ENCODE results near the gene KCNG1. TPM values are rescaled to one million over a fixed set of nuclear protein-coding genes. Genes with fewer than 3 reads are reported as not detected.
"Not testable (repeated sequence)": the region's sequence is repeated elsewhere in the genome, so short reads cannot be mapped to it uniquely, and the experiment has no call there.

The KCNG1 gene
- total RNA-seq, 1 donor from 2014 or later = 0.25 TPM

DNA sequence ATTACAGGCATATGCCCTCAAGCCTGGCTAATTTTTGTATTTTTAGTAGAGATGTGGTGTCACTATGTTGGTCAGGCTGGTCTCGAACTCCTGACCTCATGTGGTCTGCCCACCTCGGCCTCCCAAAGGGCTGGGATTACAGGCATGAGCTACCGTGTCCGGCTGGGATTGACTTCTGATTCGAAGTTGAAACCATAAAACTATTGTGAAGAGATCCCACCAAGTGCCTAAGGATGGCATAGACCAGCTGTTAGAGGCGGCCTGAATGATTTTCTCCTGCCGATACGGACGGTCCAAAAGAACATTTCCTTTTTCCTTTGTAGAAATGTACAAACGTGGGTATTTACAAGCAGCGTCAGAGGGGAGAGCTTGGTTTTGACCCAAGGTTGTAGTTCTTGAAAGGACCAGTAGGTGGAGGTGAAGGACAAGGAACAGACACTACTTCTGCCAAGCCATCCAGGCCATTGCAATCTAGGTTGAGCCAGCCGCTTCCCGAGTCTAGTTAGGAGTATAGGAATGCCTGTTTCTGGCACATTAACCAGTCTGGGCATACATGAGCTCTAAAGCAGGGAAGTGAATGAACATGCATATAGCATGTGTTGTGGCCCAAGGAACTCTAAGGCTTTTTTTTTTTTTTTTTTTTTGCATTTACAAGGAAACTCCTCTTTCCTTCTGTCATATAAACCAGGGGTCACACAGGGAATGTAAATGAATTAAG, 35.3 kb downstream of the KCNG1 start:
- peak; percentile 77 for DNase-seq (ENCODE audit: low read depth)

DNA sequence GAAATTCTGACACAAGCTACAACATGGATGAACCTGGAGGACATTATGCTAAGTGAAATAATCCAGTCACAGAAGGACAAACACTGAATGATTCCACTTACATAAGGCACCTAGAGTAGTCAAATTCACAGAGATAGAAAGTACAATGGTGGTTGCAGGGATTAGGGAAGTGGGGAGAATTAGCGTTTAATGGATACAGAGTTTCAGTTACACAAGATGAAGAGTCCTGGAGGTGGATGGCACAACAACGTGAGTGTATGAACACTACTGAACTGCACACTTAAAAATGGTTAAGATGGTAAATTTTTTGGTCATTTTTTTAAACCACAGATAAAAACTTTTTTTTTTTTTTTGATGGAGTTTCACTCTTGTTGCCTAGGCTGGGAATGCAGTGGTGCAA, 39.6 kb downstream of the KCNG1 start:
- no peak for DNase-seq (ENCODE audit: low read depth)

DNA sequence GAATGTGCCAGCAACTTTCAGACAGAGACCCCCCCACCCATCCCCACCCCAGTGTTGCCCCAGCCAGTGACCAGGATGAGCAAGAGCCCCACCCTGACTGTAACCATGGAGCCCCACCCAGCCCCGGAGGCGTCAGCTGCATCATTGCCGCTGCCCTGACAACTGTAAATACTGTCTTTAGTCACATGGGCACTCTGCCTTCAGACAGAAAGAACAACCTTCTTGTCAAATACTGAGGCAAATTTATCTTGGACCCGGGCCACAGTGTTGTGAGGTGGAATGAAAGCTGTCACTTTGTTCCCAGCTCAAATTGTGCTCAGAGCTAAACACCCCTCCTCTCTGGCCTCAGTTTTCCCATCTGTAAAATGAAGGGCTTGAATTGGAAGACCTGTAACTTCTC, 40.5 kb downstream of the KCNG1 start:
- peak; percentile 43 for DNase-seq (ENCODE audit: low read depth)

DNA sequence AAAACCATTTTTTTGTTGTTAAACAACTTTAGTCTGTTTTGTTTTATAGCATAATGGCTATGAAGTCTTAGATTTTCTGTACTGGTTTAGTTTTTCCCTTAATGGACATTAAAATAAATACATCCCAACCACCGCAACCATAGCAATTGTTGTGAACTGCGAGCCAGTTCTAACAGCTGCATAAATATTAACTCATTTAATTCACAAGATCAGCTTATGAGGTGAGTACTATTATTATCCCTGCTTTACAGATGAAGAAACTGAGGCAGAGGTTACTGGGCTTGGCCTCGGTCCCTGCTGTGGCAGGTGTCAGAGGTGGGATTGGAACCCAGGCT, 41.2 kb downstream of the KCNG1 start:
- no peak for DNase-seq (ENCODE audit: low read depth)

DNA sequence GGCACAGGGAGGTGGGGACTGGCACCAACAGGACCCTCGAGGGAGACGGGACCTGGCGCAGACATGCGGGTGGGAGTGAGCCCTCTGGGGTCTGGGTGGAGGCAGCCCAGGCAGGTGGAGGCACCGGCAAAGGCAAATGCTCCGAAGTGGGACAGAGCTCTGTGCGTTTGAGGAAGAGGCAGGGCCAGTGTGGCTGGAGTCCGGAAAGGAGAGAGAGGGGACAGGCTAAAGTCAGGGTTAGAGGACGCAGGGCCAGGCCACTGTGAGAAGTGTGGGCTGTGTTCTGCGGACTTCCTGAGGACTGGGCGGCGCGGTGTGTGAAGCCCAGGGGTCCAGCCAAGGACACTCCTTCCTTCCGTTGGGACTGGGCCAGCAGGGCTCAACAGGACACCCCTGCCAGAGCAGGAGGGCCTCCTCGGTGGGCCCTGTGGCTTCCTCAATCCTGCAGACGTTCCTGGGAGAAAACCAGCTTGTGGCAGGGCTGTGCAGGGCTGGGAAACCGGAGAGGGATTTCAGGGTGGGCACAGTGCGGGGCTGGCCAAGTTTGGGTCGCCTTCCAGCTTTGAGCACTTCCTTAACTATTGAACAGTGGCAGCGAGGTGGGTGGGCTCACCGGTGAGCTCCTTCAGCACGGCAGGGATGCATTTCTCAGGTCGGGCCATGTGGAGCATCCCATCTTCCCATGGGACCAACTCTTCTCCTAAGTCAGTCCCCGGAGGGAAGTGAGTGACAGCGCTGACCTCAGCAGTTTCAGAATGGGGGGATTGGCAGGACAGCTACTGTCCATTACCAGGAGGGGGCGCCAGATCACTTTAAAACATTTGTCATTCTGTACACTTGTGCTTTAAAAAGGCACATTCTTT, 41.8 kb downstream of the KCNG1 start:
- DNase-seq (ENCODE audit: low read depth) = no peak

DNA sequence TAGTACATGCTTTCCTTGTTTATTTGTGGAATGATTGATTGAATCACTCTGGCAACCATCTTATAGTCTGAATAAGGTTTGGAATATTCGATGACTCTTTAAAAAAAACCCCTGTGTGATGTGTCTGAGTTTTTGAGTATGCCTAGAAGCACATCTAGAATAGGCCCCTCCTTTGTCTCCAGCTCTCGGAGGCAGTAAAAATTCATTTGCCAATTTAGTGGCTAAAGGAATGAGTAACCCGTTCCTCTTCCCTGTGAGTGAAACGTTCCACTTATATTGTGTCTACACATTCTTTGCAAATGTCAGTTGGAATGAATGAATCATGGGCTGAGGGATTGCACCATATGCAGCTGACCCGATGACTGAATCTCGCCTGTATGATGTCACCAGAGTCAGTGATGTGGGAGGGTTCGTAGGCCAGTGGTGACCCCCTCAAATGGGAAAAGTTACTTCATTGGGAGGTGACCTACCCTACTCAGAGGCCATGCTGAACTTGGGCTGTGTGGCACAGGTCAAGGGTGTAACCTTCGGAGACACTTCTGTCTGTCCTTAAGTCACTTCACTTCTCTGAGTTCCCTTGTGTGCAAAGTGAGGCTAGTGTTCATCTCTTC, 42.7 kb downstream of the KCNG1 start:
- peak; percentile 98 for DNase-seq (ENCODE audit: low read depth)

DNA sequence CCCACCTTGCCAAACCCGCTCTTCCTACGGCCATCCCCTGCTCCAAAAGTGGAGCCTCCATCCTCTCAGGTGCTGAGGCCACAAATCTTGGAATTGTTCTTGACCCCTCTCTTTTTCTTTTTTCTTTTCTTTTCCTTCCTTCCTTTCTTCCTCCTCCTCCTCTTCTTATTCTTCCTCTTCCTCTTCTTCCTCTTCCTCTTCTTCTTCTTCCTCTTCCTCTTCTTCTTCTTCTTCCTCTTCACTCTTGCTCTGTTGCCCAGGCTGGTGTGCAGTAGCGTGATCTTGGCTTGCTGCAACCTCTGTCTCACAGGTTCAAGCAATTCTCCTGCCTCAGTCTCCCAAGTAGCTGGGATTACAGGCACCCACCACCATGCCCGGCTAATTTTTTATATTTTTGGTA, 44.4 kb downstream of the KCNG1 start:
- not testable (repeated sequence) for DNase-seq (ENCODE audit: low read depth)

DNA sequence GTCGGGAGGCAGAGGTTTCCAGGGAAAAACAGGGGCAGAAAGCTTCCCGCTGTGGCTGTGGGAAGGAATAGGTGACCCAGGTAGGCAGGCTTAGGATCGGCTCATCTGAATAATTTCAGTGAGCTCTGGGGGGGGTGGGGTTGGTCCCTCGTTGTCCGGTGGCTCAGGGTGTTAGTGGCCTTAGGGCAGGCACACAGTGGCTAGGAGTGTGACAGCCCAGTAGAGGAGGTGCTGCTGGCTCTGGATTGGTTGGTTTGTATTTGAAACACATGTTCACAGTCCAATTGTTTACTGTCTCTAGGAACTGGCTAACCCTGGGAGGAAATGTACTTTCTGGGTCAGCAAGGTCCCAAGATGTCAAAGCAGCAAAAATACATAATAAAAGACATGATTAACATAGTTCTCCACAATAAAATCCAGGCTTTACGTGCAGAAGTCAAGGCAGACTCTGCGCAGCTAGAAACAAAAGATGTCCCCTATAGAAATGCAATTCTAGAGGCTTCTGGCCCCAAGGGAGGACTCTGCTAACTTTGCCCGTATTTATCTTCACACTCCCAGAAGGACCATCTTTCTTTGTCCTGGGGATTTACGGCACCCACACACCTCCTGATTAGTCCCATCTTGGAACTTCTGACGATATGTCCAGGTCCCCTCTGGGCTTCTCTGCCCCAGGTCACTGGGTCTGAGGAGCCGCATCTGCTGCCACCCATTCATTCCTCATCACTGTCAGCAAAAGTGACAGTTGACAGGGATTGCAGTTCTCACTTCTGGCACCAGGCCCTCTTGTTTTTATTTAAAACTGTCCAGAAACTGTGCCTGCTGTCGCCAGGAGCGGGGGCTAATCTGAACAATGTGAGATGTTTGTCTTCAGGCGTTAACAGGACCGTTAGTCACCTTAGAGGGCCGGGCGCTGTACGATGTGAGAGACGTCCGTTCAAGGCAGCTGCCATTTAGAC, 45.6 kb downstream of the KCNG1 start:
- no peak for DNase-seq (ENCODE audit: low read depth)

DNA sequence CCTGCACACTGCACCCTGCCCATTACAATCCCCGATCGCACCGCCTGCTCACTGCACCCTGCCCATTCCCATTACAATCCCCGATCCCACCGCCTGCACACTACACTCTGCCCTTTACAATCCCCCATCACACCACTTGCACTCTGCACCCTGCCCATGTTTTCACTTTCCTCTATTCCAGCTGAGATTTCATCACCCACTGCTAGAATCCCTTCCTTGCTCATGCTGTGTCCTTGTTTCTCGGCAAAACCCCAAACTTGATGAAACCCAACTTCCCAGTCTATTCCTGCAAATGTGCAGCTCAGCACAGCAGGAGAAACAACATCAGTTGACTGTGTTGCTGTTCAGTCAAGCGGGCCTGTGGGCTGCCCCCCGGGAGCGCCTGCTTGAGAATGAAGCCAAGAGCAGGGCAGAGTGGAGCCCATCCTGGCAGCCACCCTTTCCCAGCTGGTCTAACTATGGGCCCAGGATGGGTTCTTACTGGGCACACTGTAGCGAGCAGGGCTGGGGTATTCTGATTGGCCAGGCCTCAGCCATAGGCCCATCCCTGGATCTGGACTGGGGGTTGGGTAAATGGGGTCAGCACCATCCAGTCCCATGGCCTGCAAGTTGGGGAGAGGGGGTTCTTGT, 47.1 kb downstream of the KCNG1 start:
- no peak for DNase-seq (ENCODE audit: low read depth)

DNA sequence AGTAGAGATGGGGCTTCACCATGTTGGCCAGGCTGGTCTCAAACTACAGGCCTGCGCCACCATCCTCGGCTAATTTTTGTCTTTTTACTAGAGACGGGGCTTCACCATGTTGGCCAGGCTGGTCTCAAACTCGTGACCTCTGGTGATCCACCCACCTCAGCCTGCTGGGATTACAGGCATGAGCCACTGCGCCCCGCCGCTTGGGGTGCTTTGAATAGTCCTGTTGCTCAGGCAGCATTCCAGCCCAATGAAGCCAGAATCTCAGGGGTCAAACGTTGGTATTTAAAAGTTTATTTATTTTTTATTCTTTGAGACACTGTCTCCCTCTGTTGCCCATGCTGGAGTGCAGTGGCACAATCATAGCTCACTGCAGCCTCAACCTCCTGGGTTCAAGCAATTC, 53.0 kb downstream of the KCNG1 start:
- no peak for DNase-seq (ENCODE audit: low read depth)

DNA sequence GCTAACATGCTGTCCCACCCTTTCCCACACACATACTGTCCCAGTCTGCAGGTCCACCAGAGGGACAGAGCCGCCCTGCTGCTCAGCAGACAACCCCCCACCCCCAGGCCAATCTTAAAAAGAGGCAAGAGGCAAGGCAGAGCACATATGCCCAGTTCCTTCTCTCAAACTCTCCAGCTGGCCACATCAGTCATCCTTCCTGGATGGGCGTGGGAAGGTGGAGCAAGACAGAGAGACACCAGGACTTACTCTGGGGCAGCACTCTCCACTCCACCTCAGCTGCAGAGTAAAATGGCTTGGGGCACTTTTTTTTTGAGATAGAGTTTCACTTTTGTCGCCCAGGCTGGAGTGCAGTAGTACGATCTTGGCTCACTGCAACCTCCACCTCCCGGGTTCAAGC, 53.5 kb downstream of the KCNG1 start:
- no peak for DNase-seq (ENCODE audit: low read depth)

DNA sequence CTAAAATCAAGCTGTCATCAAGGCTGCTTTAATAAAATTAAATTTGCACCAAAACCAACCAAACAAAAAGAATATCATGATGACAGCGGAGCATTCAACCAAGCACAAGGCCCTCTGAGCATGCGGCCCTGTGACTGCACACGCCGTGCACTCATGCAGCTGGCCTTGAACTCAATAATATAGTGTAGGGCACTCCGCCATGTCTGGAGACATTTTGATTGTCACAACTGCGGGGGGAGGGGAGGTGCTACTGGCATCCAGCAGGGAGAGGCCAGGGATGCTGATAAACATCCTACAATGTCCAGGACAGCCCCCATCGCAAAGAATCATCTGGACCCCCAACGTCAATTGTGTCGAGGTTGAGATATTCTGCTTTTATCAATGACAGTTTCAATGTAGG, 54.6 kb downstream of the KCNG1 start:
- no peak for DNase-seq (ENCODE audit: low read depth)

DNA sequence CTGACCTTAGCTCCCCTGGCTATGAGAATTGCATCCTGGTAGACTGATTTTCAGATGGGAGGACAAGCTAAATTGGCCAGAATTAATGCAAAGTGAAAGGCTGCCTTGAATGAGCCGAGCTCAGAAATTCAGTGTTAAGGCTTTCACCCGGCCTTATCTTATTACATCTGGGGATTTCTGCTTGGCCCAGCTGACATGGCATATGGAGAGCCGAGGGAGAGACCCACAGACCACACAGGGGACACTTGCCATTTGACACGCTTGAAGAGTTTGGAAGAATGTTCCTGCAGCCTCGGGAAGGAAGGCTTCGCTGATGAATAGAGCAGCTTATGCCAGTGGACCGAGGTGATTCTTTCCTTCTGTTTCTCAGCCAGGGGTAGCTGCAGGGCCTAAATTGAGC, 55.3 kb downstream of the KCNG1 start:
- peak; percentile 71 for DNase-seq (ENCODE audit: low read depth)

DNA sequence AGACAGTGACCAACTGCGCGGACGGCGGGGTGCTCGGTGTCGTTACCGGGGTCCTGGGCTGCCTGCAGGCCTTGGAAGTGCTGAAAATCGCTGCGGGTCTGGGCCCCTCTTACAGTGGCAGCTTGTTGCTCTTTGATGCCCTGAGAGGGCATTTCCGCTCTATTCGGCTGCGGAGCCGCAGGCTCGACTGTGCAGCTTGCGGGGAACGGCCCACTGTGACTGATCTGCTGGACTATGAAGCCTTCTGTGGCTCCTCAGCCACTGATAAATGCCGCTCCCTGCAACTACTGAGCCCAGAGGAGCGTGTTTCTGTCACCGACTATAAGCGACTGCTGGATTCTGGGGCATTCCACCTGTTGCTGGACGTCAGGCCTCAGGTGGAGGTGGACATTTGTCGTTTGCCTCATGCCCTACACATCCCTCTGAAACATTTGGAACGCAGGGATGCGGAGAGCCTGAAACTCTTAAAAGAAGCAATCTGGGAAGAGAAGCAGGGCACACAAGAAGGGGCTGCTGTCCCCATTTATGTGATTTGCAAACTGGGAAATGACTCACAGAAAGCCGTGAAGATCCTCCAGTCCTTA, 63.3 kb downstream of the KCNG1 start:
- DNase-seq (ENCODE audit: low read depth) = no peak

DNA sequence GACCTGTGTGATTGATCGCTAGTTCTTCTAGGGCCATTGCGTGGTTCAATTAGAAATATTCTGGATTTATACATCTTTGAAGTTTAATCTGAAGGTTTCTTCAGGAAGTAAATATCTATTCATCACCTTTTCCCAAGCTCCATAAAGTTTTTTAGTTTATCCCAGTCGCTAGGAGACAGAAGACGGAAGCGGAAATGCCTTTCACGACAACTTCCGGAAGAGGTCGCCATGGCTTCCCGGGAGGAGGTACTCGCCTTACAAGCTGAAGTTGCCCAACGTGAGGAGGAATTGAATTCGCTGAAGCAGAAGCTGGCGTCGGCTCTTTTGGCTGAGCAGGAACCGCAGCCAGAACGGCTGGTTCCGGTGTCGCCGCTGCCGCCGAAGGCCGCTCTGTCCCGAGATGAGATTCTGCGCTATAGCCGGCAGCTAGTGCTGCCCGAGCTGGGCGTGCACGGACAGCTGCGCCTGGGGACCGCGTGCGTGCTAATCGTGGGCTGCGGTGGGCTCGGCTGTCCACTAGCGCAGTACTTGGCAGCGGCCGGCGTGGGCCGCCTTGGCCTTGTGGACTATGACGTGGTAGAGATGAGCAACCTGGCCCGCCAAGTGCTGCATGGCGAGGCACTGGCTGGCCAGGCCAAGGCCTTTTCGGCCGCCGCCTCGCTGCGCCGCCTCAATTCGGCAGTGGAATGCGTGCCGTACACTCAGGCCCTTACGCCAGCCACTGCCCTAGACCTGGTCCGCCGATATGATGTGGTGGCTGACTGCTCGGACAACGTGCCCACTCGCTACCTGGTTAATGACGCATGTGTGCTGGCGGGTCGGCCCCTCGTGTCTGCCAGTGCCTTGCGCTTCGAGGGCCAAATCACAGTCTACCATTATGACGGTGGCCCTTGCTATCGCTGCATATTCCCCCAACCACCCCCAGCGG, 64.0 kb downstream of the KCNG1 start, which contains the start of gene MOCS3:
Gene MOCS3 (plus strand): TSS at position 204 of the 928 bp plus-strand sequence. CDS start 25 bp downstream, at position 229.
- peak; percentile 91 for DNase-seq (ENCODE audit: low read depth)

DNA sequence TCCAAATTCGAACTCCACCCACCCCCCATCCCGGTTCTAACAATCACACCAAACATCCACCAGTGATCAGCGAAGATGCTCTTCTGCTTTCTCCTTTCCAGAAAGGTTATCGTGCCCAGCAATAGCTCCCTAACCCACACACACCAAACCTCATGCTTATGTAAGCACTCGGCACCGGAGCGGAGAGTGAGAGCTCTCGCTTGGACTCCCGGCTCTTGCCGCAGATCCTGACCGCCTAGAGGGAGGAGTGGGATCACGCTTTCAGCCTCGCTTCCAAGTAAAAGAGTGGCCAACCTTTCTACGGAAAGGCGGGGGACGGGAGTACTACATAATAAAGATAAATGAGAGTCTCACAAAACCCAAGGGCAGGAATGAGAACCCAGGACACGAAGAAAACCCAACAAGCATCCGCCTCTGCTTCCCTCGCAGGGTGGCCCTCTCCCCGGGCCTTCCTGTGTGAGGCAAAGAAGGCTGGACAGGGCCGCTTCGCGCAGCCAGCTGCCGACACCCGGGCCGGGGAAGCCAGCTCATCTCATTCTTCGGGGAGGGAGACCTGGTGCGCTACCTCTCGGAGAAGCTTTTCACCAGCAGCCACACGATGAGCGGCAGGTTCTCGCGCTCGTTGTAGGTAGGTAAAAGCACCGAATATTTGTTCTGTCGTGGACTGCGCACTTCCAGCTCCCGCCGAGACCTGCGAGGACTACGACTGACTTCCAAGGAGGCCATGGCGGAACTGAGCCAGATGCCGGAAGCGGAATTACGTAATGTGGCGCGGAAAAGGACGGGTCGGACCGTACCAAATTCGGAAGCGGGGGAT, 64.9 kb downstream of the KCNG1 start, which contains the start of gene DPM1:
Gene DPM1 (minus strand): TSS at position 735 of the 817 bp plus-strand sequence. CDS start 9 bp downstream, at position 726.
- DNase-seq (ENCODE audit: low read depth) = peak; percentile 23

DNA sequence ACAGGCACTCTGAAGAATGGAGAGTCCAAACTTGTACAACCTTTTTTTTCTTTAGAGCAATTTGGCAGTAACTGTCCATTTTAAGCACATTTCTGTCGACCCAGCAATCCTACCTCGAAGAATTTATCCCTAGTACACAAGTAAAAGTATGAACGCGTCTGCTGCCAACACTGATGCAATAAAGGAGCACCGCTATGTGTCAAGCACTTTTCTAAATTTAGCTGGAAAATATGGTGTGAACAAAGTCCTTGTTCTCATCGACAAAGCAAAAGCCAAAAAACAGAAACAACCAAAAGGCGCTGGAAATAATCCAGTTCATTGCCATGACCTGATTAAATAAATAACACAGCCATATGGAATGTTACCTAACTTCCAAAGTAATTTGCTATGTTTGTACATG, 65.6 kb downstream of the KCNG1 start:
- DNase-seq (ENCODE audit: low read depth) = peak; percentile 10

DNA sequence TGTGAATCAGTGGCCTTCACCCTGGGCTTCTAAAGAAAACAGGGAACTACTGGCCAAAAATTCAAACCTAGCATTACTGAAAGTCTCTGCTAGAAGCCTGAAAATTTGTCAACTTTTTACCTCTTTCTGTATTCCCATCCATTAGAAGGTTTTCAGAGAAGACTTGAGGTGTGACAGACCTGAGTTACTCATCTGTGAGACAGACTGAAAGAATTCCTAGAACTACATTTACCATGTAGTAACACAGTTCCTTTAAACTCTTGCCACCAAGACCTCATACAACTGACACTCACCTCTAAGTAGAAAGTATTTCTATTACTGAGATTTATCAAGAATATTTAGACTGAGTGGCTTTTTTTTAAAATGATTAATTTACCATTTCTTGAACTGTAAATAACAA, 69.1 kb downstream of the KCNG1 start:
- DNase-seq (ENCODE audit: low read depth) = no peak
